IPS-15b (cell line): ENCODE measurements around the gene CDH26.

Source experiments
- H3K27me3 ChIP-seq: one replicate; pipeline ENCODE4 v1.6.1; 2013; ENCODE audit warnings: low read length; ENCODE audit not compliant: control insufficient read depth, insufficient read depth
- H3K36me3 ChIP-seq: one replicate; pipeline ENCODE4 v1.6.1; 2013; ENCODE audit warnings: low read length; ENCODE audit not compliant: control insufficient read depth, insufficient read depth
- H3K4me1 ChIP-seq: one replicate; pipeline ENCODE4 v1.6.1; 2013; ENCODE audit warnings: mild to moderate bottlenecking, low read length; ENCODE audit not compliant: control insufficient read depth, insufficient read depth
- H3K4me3 ChIP-seq: one replicate; pipeline ENCODE4 v1.5.1; 2013; ENCODE audit warnings: low read depth, low read length
- H3K9ac ChIP-seq: one replicate; pipeline ENCODE4 v1.6.1; 2013; ENCODE audit warnings: low read depth, mild to moderate bottlenecking, low read length
- H3K9me3 ChIP-seq: one replicate; pipeline ENCODE4 v1.6.1; 2013; ENCODE audit warnings: mild to moderate bottlenecking, low read length; ENCODE audit not compliant: control insufficient read depth, insufficient read depth

The CDH26 gene

GRCh38 chr20:60024245-60024644, 66.0 kb downstream of the CDH26 start:
- no peaks in the 10 kb centered on the region for H3K4me1 ChIP-seq
- no peak overlapping the region for H3K4me3 ChIP-seq
- H3K36me3 ChIP-seq = no peaks in the 10 kb centered on the region
- no peaks in the 10 kb centered on the region for H3K9me3 ChIP-seq
- no peak overlapping the region for H3K9ac ChIP-seq
- no peaks in the 10 kb centered on the region for H3K27me3 ChIP-seq

DNA sequence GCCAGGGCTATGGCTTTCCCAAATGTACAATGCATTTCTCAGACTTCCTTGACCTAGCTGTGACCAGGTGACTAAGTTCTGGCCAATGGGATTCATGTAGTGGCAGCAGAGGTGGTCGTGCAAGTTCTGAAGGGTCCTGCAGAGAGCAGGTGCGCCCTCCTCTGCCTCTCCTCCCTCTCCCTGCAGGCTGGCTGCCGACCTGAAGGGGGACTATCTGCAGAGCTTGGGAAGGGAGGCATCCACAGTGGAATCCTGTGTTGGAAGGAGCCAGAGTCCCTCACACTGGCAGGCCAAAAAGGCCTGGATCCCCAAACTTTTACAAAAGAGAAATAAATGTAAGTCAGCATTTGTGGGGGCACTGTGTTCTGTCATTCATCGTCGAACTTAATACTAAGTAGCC, 66.6 kb downstream of the CDH26 start:
- no peaks in the 10 kb centered on the region for H3K4me1 ChIP-seq
- no peaks in the 10 kb centered on the region for H3K27me3 ChIP-seq
- H3K36me3 ChIP-seq = no peaks in the 10 kb centered on the region
- no peaks in the 10 kb centered on the region for H3K9me3 ChIP-seq
- H3K9ac ChIP-seq = no peak overlapping the region
- H3K4me3 ChIP-seq = no peak overlapping the region

- Histone ChIP-seq H3K9me3 (no peaks in the 10 kb centered on the region), H3K27me3 (no peaks in the 10 kb centered on the region), H3K9ac (no peak overlapping the region), H3K4me1 (no peaks in the 10 kb centered on the region), H3K4me3 (no peak overlapping the region), H3K36me3 (no peaks in the 10 kb centered on the region)
These were observed 67.8 kb downstream of the CDH26 start for GRCh38 chr20:60026010-60026409.

GRCh38 chr20:60030471-60030870, 72.2 kb downstream of the CDH26 start:
- Histone ChIP-seq H3K4me3 (no peak overlapping the region), H3K9me3 (no peaks in the 10 kb centered on the region), H3K4me1 (no peaks in the 10 kb centered on the region), H3K36me3 (no peaks in the 10 kb centered on the region), H3K27me3 (no peaks in the 10 kb centered on the region), H3K9ac (no peak overlapping the region)

- H3K4me3 ChIP-seq = no peak overlapping the region
- no peak overlapping the region for H3K9ac ChIP-seq
- H3K9me3 ChIP-seq = no peaks in the 10 kb centered on the region
- no peaks in the 10 kb centered on the region for H3K36me3 ChIP-seq
- no peaks in the 10 kb centered on the region for H3K4me1 ChIP-seq
- no peaks in the 10 kb centered on the region for H3K27me3 ChIP-seq
These were observed 72.9 kb downstream of the CDH26 start for GRCh38 chr20:60031107-60031506.

DNA sequence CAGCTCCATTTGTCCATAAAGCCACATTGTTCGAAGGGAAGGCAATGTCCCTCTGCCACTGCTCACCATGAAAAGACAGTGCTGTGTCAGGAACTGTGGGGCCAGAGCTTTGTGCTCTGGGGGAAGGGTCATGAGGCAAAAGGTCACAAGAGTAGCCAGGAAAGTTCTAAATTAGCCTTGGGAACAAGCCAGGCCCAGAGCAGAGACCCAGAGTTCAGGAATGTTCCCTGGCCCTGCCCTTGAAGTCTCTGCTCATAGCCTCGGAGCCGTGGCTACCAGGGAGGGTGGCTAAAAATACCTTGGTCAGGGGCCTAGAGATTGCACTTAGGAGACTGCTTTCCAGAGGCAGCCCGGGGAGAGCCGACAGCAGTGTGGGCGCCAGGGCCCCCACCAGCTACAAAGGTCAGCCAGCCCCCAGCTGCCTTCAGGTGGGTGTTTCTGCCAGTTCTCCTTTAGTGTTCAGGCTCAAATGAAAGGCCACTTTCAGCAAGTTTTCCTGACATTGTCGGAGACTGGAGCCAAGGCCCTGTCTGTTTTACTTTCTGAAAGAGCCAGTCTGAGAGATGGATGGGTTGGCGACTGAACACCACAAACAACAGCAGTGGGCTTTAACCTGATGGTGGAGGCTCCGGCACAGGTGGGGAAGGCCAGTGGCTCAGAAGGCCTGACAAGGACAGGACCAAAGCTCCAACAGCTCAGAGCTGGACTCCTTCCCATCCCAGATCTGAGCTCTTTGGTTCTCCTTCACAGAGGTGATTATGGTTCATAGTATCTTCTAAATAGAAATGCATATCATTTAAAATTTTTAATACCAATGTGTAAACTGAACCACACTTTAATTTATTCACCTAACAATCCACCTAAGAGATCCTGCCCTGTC, 76.2 kb downstream of the CDH26 start:
- Histone ChIP-seq H3K36me3 (no peaks in the 10 kb centered on the region), H3K4me1 (no peaks in the 10 kb centered on the region), H3K9ac (no peak overlapping the region), H3K9me3 (no peaks in the 10 kb centered on the region), H3K27me3 (no peaks in the 10 kb centered on the region), H3K4me3 (no peak overlapping the region)

GRCh38 chr20:60035486-60035885, 77.3 kb downstream of the CDH26 start:
- no peaks in the 10 kb centered on the region for H3K9me3 ChIP-seq
- no peak overlapping the region for H3K9ac ChIP-seq
- H3K27me3 ChIP-seq = no peaks in the 10 kb centered on the region
- no peak overlapping the region for H3K4me3 ChIP-seq
- H3K4me1 ChIP-seq = no peaks in the 10 kb centered on the region
- no peaks in the 10 kb centered on the region for H3K36me3 ChIP-seq

GRCh38 chr20:60036346-60036745, 78.1 kb downstream of the CDH26 start:
- H3K27me3 ChIP-seq = no peaks in the 10 kb centered on the region
- H3K4me3 ChIP-seq = no peak overlapping the region
- no peaks in the 10 kb centered on the region for H3K9me3 ChIP-seq
- H3K36me3 ChIP-seq = no peaks in the 10 kb centered on the region
- no peaks in the 10 kb centered on the region for H3K4me1 ChIP-seq
- no peak overlapping the region for H3K9ac ChIP-seq

DNA sequence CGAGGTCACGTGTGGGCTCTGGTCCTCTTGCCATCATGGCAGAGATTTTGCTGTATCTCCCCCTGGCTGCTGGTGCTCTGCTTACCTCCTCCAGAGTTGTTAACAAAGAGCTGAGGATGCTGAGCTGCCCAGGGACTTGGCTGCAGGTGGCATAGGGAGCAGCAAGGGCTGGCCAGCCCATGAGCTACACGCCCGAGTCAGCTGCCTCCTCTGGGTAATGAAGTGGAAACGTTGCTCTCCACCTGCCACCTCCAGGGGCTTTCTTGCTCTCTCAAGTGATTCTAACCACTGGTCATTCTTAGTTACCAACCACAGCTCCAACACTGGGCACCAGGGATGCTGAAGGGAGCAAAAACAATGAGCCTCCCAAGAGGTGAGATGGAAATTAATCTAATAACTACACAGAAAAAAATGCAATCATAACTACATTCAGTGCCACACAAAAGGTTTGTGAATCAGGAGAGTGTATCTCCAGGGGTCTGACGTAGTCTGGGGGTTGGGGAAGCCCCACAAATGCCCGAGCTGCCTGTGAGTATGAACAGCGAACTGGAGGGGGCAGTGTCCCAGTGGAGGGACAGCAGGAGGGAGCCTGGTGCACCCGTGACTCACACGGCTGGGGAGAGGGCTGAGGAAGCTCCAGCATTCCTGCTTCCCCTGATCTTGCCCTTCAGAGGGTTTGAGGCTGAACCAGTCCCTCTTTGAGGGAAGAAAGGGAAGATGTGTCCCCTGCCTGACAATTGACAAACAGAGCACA, 78.7 kb downstream of the CDH26 start:
- Histone ChIP-seq H3K36me3 (no peaks in the 10 kb centered on the region), H3K9me3 (no peaks in the 10 kb centered on the region), H3K4me3 (no peak overlapping the region), H3K9ac (no peak overlapping the region), H3K4me1 (no peaks in the 10 kb centered on the region), H3K27me3 (no peaks in the 10 kb centered on the region)

DNA sequence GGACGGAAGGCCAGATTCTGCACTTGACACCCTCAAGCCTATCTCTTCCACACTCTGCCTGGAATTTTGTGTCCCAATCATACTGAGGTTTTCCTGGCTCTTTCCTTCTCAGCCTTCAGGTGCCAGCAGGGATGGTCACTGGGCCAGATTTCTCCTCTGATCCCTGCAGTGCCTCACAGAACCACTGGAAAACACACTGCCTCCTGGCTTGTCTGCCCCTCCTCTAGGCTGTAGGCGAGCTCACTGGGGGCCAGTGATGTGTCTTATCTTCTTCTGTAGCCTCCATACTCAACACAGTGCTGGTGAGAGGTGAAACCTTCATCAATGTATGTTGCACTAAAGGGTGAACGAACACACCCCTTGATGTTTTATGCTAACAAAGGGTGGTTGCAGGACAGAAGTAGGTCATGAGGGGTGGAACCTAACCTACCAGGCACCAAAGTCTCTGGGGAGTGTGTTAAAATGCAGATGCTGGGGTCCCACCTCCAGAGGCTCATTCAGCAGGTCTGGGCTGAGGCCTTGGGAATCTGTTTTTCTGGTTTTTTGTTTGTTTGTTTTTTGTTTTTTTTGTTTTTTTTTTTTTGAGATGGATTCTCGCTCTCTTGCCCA, 80.3 kb downstream of the CDH26 start:
- H3K4me3 ChIP-seq = no peak overlapping the region
- H3K36me3 ChIP-seq = no peaks in the 10 kb centered on the region
- no peaks in the 10 kb centered on the region for H3K9me3 ChIP-seq
- no peaks in the 10 kb centered on the region for H3K4me1 ChIP-seq
- H3K27me3 ChIP-seq = no peaks in the 10 kb centered on the region
- H3K9ac ChIP-seq = no peak overlapping the region

- no peaks in the 10 kb centered on the region for H3K36me3 ChIP-seq
- no peaks in the 10 kb centered on the region for H3K27me3 ChIP-seq
- H3K9me3 ChIP-seq = no peaks in the 10 kb centered on the region
- H3K4me3 ChIP-seq = no peak overlapping the region
- no peak overlapping the region for H3K9ac ChIP-seq
- H3K4me1 ChIP-seq = no peaks in the 10 kb centered on the region
These were observed 81.3 kb downstream of the CDH26 start for GRCh38 chr20:60039526-60039925.
